Activated T-helper 1 cell treated with anti-CD3 and anti-CD28 coated beads, Interleukin-12 subunit alpha, Interleukin-12 subunit beta, Interleukin-2, Interleukin-4 antibody, amounts not matched to agents 30 ng/mL and 10 ng/mL and 1 ng/mL, durations not matched to agents 14 hours and 24 hours and 36 hours (primary cell): ENCODE data around the gene MYH13. TPM values are rescaled to one million over a fixed set of nuclear protein-coding genes. Genes with fewer than 3 reads are reported as not detected.
A peak's percentile ranks its signal among the peaks of the same experiment; 100 is the strongest.

Experiments used
- DNase-seq: peaks from one replicate; pipeline ENCODE4 v3.0.0; 2021; ENCODE audit warnings: low spot score
- H3K27ac Mint-ChIP-seq: one replicate; pipeline ENCODE4 v1.8.0; 2021; ENCODE audit warnings: mild to moderate bottlenecking, mixed read lengths
- H3K27me3 Mint-ChIP-seq: one replicate; pipeline ENCODE4 v1.8.0; 2022; ENCODE audit warnings: mild to moderate bottlenecking, moderate library complexity, mixed read lengths; ENCODE audit not compliant: insufficient read depth
- H3K36me3 Mint-ChIP-seq: one replicate; pipeline ENCODE4 v1.8.0; 2021; ENCODE audit warnings: low read depth, mixed read lengths
- H3K4me1 Mint-ChIP-seq: one replicate; pipeline ENCODE4 v1.8.0; 2021; ENCODE audit warnings: low read depth, mixed read lengths
- H3K4me3 Mint-ChIP-seq: one replicate; pipeline ENCODE4 v1.8.0; 2021; ENCODE audit warnings: mild to moderate bottlenecking, moderate library complexity, mixed read lengths
- H3K9me3 Mint-ChIP-seq: one replicate; pipeline ENCODE4 v1.8.0; 2021; ENCODE audit warnings: mixed read lengths
- intact Hi-C: fragments of 100-400 bp; cut with micrococcal nuclease; formaldehyde crosslinking; loops from one replicate; pipeline ENCODE4 v1.15.1; 2024
- total RNA-seq: library from RNA; stranded (reverse); gene quantifications from 2 replicates; pipeline ENCODE4 v1.2.3, GENCODE V29; 2022

Gene MYH13
- total RNA-seq, 1 donor from 2014 or later, result not detected

- Mint-ChIP-seq H3K27ac (no peak overlapping the region), H3K9me3 (no peaks in the 10 kb centered on the region), H3K27me3 (no peaks in the 10 kb centered on the region), H3K4me1 (no peaks in the 10 kb centered on the region), H3K36me3 (no peaks in the 10 kb centered on the region), H3K4me3 (no peak overlapping the region)
- no peak for DNase-seq
- intact Hi-C loops, result no loop called here
Observed at GRCh38 chr17:10280068-10280467, 92.7 kb downstream of the MYH13 start.

- H3K4me3 Mint-ChIP-seq, result no peak overlapping the region
- DNase-seq, result no peak
- intact Hi-C loops, result no loop called here
- no peaks in the 10 kb centered on the region for H3K36me3 Mint-ChIP-seq
- no peaks in the 10 kb centered on the region for H3K4me1 Mint-ChIP-seq
- no peaks in the 10 kb centered on the region for H3K27me3 Mint-ChIP-seq
- no peaks in the 10 kb centered on the region for H3K9me3 Mint-ChIP-seq
- H3K27ac Mint-ChIP-seq, result no peak overlapping the region
Observed at GRCh38 chr17:10278218-10278617, 94.6 kb downstream of the MYH13 start.

GRCh38 chr17:10276436-10276835 is 96.4 kb downstream of the MYH13 start:
- Mint-ChIP-seq H3K4me3 (no peak overlapping the region), H3K9me3 (no peaks in the 10 kb centered on the region), H3K36me3 (no peaks in the 10 kb centered on the region)

GRCh38 chr17:10275418-10275817 is 97.4 kb downstream of the MYH13 start:
- H3K27me3 Mint-ChIP-seq, result peaks cover 3% of the 10 kb centered on the region
- intact Hi-C loops, result no loop called here

More at GRCh38 chr17:10276436-10276835, 96.4 kb downstream of the MYH13 start:
- Mint-ChIP-seq H3K27me3 (peaks cover 3% of the 10 kb centered on the region), H3K4me1 (no peaks in the 10 kb centered on the region), H3K27ac (peak overlapping the region; percentile 58)
- no peak for DNase-seq
- intact Hi-C loops, result no loop called here

GRCh38 chr17:10271106-10271562 is 101.7 kb downstream of the MYH13 start:
- H3K4me1 Mint-ChIP-seq, result no peaks in the 10 kb centered on the region
- no peak for DNase-seq
- intact Hi-C loops, result no loop called here
- H3K36me3 Mint-ChIP-seq, result no peaks in the 10 kb centered on the region
- peaks cover 3% of the 10 kb centered on the region for H3K27me3 Mint-ChIP-seq
- H3K9me3 Mint-ChIP-seq, result peaks cover 11% of the 10 kb centered on the region
- H3K27ac Mint-ChIP-seq, result no peak overlapping the region
- no peak overlapping the region for H3K4me3 Mint-ChIP-seq

More at GRCh38 chr17:10275418-10275817, 97.4 kb downstream of the MYH13 start:
- no peak overlapping the region for H3K27ac Mint-ChIP-seq
- no peak for DNase-seq
- no peaks in the 10 kb centered on the region for H3K9me3 Mint-ChIP-seq
- no peaks in the 10 kb centered on the region for H3K36me3 Mint-ChIP-seq
- H3K4me1 Mint-ChIP-seq, result no peaks in the 10 kb centered on the region
- H3K4me3 Mint-ChIP-seq, result no peak overlapping the region

- H3K27me3 Mint-ChIP-seq, result peaks cover 3% of the 10 kb centered on the region
- intact Hi-C loops, result no loop called here
- peaks cover 11% of the 10 kb centered on the region for H3K9me3 Mint-ChIP-seq
- H3K4me3 Mint-ChIP-seq, result no peak overlapping the region
- no peak for DNase-seq
- H3K36me3 Mint-ChIP-seq, result no peaks in the 10 kb centered on the region
- no peak overlapping the region for H3K27ac Mint-ChIP-seq
- no peaks in the 10 kb centered on the region for H3K4me1 Mint-ChIP-seq
Observed at GRCh38 chr17:10270258-10270657, 102.5 kb downstream of the MYH13 start.

- H3K27me3 Mint-ChIP-seq, result peaks cover 3% of the 10 kb centered on the region
- no peak overlapping the region for H3K4me3 Mint-ChIP-seq
- DNase-seq, result no peak
- intact Hi-C loops, result no loop called here
- H3K4me1 Mint-ChIP-seq, result no peaks in the 10 kb centered on the region
- H3K36me3 Mint-ChIP-seq, result no peaks in the 10 kb centered on the region
- H3K27ac Mint-ChIP-seq, result no peak overlapping the region
- peaks cover 11% of the 10 kb centered on the region for H3K9me3 Mint-ChIP-seq
Observed at GRCh38 chr17:10268005-10268404, 104.8 kb downstream of the MYH13 start.

- Mint-ChIP-seq H3K27ac (no peak overlapping the region), H3K4me3 (no peak overlapping the region), H3K27me3 (no peaks in the 10 kb centered on the region), H3K4me1 (no peaks in the 10 kb centered on the region), H3K36me3 (no peaks in the 10 kb centered on the region), H3K9me3 (peaks cover 11% of the 10 kb centered on the region)
- intact Hi-C loops, result no loop called here
- DNase-seq, result no peak
Observed at GRCh38 chr17:10266296-10266876, 106.4 kb downstream of the MYH13 start.

GRCh38 chr17:10265100-10265810 is 107.6 kb downstream of the MYH13 start:
- no peak for DNase-seq
- Mint-ChIP-seq H3K9me3 (peaks cover 11% of the 10 kb centered on the region), H3K4me1 (no peaks in the 10 kb centered on the region), H3K27ac (no peak overlapping the region), H3K4me3 (no peak overlapping the region), H3K27me3 (no peaks in the 10 kb centered on the region), H3K36me3 (no peaks in the 10 kb centered on the region)
- intact Hi-C loops, result no loop called here

- intact Hi-C loops, result no loop called here
- H3K36me3 Mint-ChIP-seq, result no peaks in the 10 kb centered on the region
- peaks cover 11% of the 10 kb centered on the region for H3K9me3 Mint-ChIP-seq
- no peak overlapping the region for H3K27ac Mint-ChIP-seq
- no peaks in the 10 kb centered on the region for H3K27me3 Mint-ChIP-seq
- H3K4me1 Mint-ChIP-seq, result no peaks in the 10 kb centered on the region
- no peak for DNase-seq
- no peak overlapping the region for H3K4me3 Mint-ChIP-seq
Observed at GRCh38 chr17:10264051-10264450, 108.8 kb downstream of the MYH13 start.

- Mint-ChIP-seq H3K27ac (no peak overlapping the region), H3K4me3 (no peak overlapping the region), H3K4me1 (no peaks in the 10 kb centered on the region), H3K9me3 (peaks cover 8% of the 10 kb centered on the region), H3K27me3 (no peaks in the 10 kb centered on the region), H3K36me3 (no peaks in the 10 kb centered on the region)
- DNase-seq, result no peak
- intact Hi-C loops, result no loop called here
Observed at GRCh38 chr17:10262451-10262850, 110.4 kb downstream of the MYH13 start.

GRCh38 chr17:10261098-10261497 is 111.7 kb downstream of the MYH13 start:
- no peaks in the 10 kb centered on the region for H3K27me3 Mint-ChIP-seq
- peaks cover 9% of the 10 kb centered on the region for H3K9me3 Mint-ChIP-seq
- no peak overlapping the region for H3K27ac Mint-ChIP-seq
- H3K4me1 Mint-ChIP-seq, result no peaks in the 10 kb centered on the region
- intact Hi-C loops, result no loop called here
- H3K36me3 Mint-ChIP-seq, result no peaks in the 10 kb centered on the region
- no peak for DNase-seq
- no peak overlapping the region for H3K4me3 Mint-ChIP-seq

- DNase-seq, result no peak
- Mint-ChIP-seq H3K36me3 (no peaks in the 10 kb centered on the region), H3K4me3 (no peak overlapping the region), H3K4me1 (no peaks in the 10 kb centered on the region), H3K9me3 (no peaks in the 10 kb centered on the region), H3K27ac (no peak overlapping the region), H3K27me3 (no peaks in the 10 kb centered on the region)
- intact Hi-C loops, result no loop called here
Observed at GRCh38 chr17:10251212-10251948, 121.4 kb downstream of the MYH13 start.
